C4-2B (cell line): ENCODE results near the gene RIIAD1.
A peak's percentile ranks its signal among the peaks of the same experiment; 100 is the strongest.

Experiments used
- H3K27ac ChIP-seq: fragments of 450-650 bp; 2 replicates; pipeline ENCODE4 v1.5.1; 2017
- ZFX ChIP-seq: fragments of 450-650 bp; IDR thresholded peaks from 2 replicates; pipeline ENCODE4 v1.6.1; 2017
- TF ChIP-seq, protein P1 (sequence below): fragments of 450-650 bp; conservative IDR thresholded peaks from 2 replicates; pipeline ENCODE4 v1.5.1; 2017; ENCODE audit warnings: mild to moderate bottlenecking

The RIIAD1 gene

DNA sequence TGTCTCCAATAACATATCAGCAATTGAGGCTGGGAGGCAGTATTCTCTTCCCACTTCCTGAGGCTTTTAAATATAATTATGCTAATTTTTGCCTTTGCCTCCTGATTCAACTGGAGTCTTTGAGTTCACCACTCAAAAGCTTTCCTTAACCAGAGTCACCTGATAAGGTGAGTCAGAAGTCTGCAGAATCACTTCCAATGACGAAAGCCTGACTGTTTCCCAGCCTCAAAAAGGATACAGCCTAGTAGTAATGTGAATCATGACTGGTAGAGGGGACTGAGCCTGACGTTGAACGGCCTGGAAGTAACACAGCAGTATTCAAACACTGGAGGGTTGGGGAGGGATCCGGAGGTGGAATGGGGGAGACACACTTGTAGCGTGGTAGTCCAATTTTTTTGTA is 52.4 kb downstream of the RIIAD1 start:
- TF ChIP-seq, protein P1, sequence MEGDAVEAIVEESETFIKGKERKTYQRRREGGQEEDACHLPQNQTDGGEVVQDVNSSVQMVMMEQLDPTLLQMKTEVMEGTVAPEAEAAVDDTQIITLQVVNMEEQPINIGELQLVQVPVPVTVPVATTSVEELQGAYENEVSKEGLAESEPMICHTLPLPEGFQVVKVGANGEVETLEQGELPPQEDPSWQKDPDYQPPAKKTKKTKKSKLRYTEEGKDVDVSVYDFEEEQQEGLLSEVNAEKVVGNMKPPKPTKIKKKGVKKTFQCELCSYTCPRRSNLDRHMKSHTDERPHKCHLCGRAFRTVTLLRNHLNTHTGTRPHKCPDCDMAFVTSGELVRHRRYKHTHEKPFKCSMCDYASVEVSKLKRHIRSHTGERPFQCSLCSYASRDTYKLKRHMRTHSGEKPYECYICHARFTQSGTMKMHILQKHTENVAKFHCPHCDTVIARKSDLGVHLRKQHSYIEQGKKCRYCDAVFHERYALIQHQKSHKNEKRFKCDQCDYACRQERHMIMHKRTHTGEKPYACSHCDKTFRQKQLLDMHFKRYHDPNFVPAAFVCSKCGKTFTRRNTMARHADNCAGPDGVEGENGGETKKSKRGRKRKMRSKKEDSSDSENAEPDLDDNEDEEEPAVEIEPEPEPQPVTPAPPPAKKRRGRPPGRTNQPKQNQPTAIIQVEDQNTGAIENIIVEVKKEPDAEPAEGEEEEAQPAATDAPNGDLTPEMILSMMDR: no peak
- no peak for TF ChIP-seq ZFX
- no peak overlapping the region; the same call in 1 of the 2 replicates for H3K27ac ChIP-seq

DNA sequence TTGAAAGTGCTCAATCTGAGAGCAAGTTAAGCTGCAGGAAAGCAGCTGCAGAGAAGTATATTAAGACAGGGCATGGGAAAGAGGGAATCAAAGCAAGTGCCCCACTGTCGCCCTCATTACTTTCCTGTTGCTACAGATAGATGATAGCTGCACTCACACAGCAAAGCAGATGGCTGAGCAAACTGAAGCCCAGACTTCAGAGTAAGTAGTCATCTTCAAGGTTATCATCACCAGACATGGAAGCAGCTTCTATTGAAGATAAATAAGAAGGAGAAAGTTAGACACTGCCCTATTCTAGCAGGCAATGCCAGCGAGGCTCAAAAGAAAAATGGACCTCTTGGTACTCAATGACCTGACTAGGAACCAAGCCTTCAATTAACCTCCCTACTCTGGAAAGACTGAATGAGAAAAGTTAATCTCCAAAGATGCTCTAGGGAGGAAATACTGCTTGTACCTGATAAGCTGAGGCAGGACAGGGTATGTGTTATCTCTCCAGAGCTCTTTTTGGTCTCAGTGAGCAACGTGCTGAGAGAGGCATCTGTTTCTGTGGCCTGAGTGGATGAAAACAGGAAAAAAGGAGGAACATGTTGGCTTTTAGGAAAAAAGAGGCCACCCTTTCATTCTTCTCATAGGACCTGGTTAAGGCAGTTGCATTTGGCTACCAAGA is 53.1 kb downstream of the RIIAD1 start:
- no peak overlapping the region; the same call in 1 of the 2 replicates for H3K27ac ChIP-seq
- TF ChIP-seq, protein P1: no peak
- no peak for TF ChIP-seq ZFX

DNA sequence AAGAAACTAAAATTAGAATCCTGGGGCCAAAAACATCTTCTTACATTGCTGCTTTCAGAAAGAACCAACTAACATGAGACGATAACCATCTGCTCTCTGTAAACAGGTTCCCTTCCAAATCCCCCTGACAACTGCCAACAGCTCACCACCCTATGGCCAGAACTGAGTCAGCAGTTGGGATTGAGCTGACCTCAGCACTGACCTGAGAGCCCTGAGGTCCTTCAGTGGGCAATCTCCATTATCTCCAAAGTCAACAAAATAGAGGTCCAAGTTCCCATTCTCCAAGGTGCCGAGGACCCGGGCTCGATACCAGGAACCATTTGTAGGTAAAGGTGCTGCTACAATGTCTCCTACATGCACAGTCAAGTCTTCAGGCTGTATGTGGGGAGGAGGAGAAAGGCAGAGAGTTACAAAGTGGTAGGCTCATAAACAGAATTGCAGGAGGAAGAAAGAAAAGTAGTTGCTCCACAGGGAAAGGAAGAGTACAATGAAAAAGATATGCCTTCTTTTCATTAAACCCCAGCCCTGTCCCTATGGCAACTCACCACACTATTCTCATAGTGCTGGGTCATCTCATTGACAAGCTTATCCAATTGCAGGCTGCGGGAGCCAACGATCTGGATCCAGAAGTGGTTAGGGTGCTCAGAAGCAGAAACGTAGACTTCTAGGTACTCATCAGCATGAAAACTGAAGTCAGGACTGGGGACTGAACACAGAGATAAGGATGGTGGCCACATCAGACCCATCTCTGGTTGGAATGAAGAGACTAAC is 54.8 kb downstream of the RIIAD1 start:
- TF ChIP-seq, protein P1: no peak
- TF ChIP-seq ZFX: no peak

DNA sequence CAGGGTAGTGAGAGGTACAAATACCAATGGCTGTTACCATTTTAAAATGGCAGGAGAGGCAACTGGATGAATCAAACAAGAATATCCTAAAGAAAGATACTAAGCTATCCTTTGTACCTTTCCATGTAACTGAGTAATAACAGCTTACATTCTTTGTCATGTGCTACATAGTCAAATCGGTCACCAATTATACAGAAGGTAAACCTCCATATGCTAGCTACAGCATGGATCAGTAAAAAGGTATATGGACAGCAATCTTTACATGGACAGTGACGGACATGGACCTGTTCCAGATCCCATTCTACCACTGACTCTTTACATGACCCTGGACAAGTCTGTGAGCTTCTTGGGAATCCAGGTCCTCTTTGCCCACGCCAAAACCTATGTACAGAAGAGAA is 55.3 kb downstream of the RIIAD1 start:
- peak overlapping the region; percentile 49; the same call in 1 of the 2 replicates for H3K27ac ChIP-seq
- TF ChIP-seq ZFX: no peak
- TF ChIP-seq, protein P1: no peak

More for the DNA sequence above, 54.8 kb downstream of the RIIAD1 start:
- peak overlapping the region; percentile 49 for H3K27ac ChIP-seq

DNA sequence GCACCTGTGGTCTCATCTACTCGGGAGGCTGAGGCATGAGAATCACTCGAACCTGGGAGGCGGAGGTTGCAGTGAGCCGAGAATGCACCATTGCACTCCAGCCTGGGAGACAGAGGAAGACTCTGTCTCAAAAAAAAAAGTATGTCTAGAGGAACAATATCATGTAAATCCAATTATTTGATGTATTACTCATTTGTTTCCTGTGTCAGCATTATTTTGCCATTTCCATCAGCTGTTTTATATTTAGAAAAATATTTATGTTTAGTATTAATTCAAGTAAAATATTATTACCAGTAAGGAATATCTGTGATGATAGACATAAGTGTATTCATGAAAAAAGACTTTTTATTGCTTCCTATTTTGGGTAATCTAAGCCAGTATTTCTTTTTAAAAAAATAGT is 56.0 kb downstream of the RIIAD1 start:
- H3K27ac ChIP-seq: no peak overlapping the region
- TF ChIP-seq ZFX: no peak
- TF ChIP-seq, protein P1: no peak
